SK-N-DZ (cell line): Measurements from ENCODE around the gene TWNK.

Experiments used
- small RNA-seq, 2 experiments: library from RNA; depleted of rRNA; stranded (forward); fragments of <200 nt; gene quantifications; one replicate each; pipeline ENCODE3, GENCODE V24; 2014

The TWNK gene

Small RNA genes lying within 50 kb of the gene (small RNA-seq; reads per million reads assigned to genes)
- gene MIR608 = 0 reads per million in 2 experiments
